Neural cell (in vitro differentiated cells): ENCODE results near the gene TECTB. TPM values are rescaled to one million over a fixed set of nuclear protein-coding genes. Genes with fewer than 3 reads are reported as not detected.

Experiments used
- H2AFZ ChIP-seq: fragments of 200-600, 300-800 bp; sonication (generic), shearing (Covaris generic); 2 replicates; pipeline ENCODE4 v1.6.0; 2014; ENCODE audit warnings: low read depth, mild to moderate bottlenecking, antibody characterized with exemption, low read length, moderate library complexity
- H3F3A ChIP-seq: fragments of 200-600 bp; shearing (Covaris generic); 2 replicates; pipeline ENCODE4 v1.6.1; 2016; ENCODE audit warnings: mild to moderate bottlenecking, moderate library complexity, mixed read lengths, antibody characterized with exemption, low read length; ENCODE audit not compliant: insufficient read depth, poor library complexity, severe bottlenecking
- H3K27ac ChIP-seq: fragments of 200-600, 300-800 bp; sonication (generic), shearing (Covaris generic); 2 replicates; pipeline ENCODE4 v1.5.1; 2014; ENCODE audit warnings: mild to moderate bottlenecking, low read length, moderate library complexity
- H3K27me3 ChIP-seq: fragments of 300-800, 200-600 bp; sonication (generic), shearing (Covaris generic); 2 replicates; pipeline ENCODE4 v1.6.0; 2014; ENCODE audit warnings: mild to moderate bottlenecking, low read depth, low read length, moderate library complexity; ENCODE audit not compliant: insufficient read depth
- H3K36me3 ChIP-seq: fragments of 300-800, 200-600 bp; sonication (generic), shearing (Covaris generic); 2 replicates; pipeline ENCODE4 v1.5.1; 2014; ENCODE audit warnings: mild to moderate bottlenecking, antibody characterized with exemption, low read length, moderate library complexity; ENCODE audit not compliant: insufficient read depth
- H3K4me2 ChIP-seq: fragments of 300-800, 200-600 bp; sonication (generic), shearing (Covaris generic); 2 replicates; pipeline ENCODE4 v1.6.0; 2014; ENCODE audit warnings: mild to moderate bottlenecking, low read length
- H3K4me3 ChIP-seq: fragments of 300-800, 200-600 bp; sonication (generic), shearing (Covaris generic); 2 replicates; pipeline ENCODE4 v1.5.1; 2014; ENCODE audit warnings: mild to moderate bottlenecking, low read length, moderate library complexity
- H3K79me2 ChIP-seq: fragments of 200-600 bp; shearing (Covaris generic); replicated peaks from 2 replicates; pipeline ENCODE4 v1.6.0; 2014; ENCODE audit warnings: mild to moderate bottlenecking, low read length, moderate library complexity; ENCODE audit not compliant: insufficient read depth
- H3K9ac ChIP-seq: fragments of 300-800, 200-600 bp; sonication (generic), shearing (Covaris generic); 2 replicates; pipeline ENCODE4 v1.6.1; 2016; ENCODE audit warnings: mild to moderate bottlenecking, low read length, mixed read lengths
- H3K9me2 ChIP-seq: fragments of 200-600 bp; shearing (Covaris generic); 2 replicates; pipeline ENCODE4 v1.6.1; 2016; ENCODE audit warnings: mild to moderate bottlenecking, low read length, mixed read lengths; ENCODE audit not compliant: insufficient read depth
- H3K9me3 ChIP-seq: fragments of 200-600, 300-800 bp; sonication (generic), shearing (Covaris generic); 2 replicates; pipeline ENCODE4 v1.6.1; 2016; ENCODE audit warnings: mild to moderate bottlenecking, mixed run types, low read length, moderate library complexity, mixed read lengths
- H4K20me1 ChIP-seq: fragments of 200-600 bp; shearing (Covaris generic); 2 replicates; pipeline ENCODE4 v1.6.1; 2016; ENCODE audit warnings: mild to moderate bottlenecking, mixed run types; ENCODE audit not compliant: insufficient read depth
- CTCF ChIP-seq: fragments of 450-650 bp; IDR thresholded peaks from 2 replicates; pipeline ENCODE4 v1.5.1; 2014; ENCODE audit warnings: antibody characterized with exemption, mild to moderate bottlenecking, moderate library complexity; ENCODE audit not compliant: poor library complexity, severe bottlenecking
- EP300 ChIP-seq: fragments of 450-650 bp; conservative IDR thresholded peaks from 2 replicates; pipeline ENCODE4 v1.6.1; 2014; ENCODE audit warnings: antibody characterized with exemption, mild to moderate bottlenecking, moderate library complexity; ENCODE audit not compliant: poor library complexity, severe bottlenecking
- EZH2 ChIP-seq: fragments of 200-600, 300-800 bp; shearing (Covaris generic), sonication (generic); IDR thresholded peaks from 2 replicates; pipeline ENCODE4 v1.6.1; 2014; ENCODE audit warnings: antibody characterized with exemption, low read length, borderline replicate concordance, mild to moderate bottlenecking; ENCODE audit not compliant: insufficient read depth, poor library complexity, severe bottlenecking
- MXI1 ChIP-seq: fragments of 450-650 bp; conservative IDR thresholded peaks from 2 replicates; pipeline ENCODE4 v1.6.1; 2014; ENCODE audit warnings: antibody characterized with exemption, mild to moderate bottlenecking; ENCODE audit not compliant: poor library complexity, severe bottlenecking
- POLR2AphosphoS5 ChIP-seq: IDR thresholded peaks from 2 replicates; pipeline ENCODE4 v1.6.1; 2012
- RAD21 ChIP-seq: fragments of 450-650 bp; conservative IDR thresholded peaks from 2 replicates; pipeline ENCODE4 v1.6.1; 2014; ENCODE audit warnings: antibody characterized with exemption, mild to moderate bottlenecking, moderate library complexity
- SMC3 ChIP-seq: fragments of 450-650 bp; conservative IDR thresholded peaks from 2 replicates; pipeline ENCODE4 v1.6.1; 2014; ENCODE audit warnings: antibody characterized with exemption, mild to moderate bottlenecking, moderate library complexity; ENCODE audit not compliant: poor library complexity
- TAF1 ChIP-seq: IDR thresholded peaks from 2 replicates; pipeline ENCODE4 v1.6.1; 2012; ENCODE audit warnings: low read depth
- polyA plus RNA-seq: library from polyadenylated mRNA; depleted of rRNA; stranded (reverse); fragments of >200 nt; gene quantifications from 2 replicates; pipeline ENCODE4 v1.2.3, GENCODE V29; 2014
- TF ChIP-seq, protein P1 (sequence below): IDR thresholded peaks from 2 replicates; pipeline ENCODE4 v1.6.1; 2012; ENCODE audit warnings: borderline replicate concordance

The TECTB gene
- polyA plus RNA-seq, 1 donor from 2014 or later = not detected

GRCh38 chr10:112327678-112328077 is 44.5 kb downstream of the TECTB start:
- Histone ChIP-seq H3F3A (no peaks in the 10 kb centered on the region), H3K4me3 (no peak overlapping the region), H3K79me2 (no peaks in the 10 kb centered on the region), H3K9me3 (no peaks in the 10 kb centered on the region), H3K9ac (no peak overlapping the region), H3K4me2 (no peak overlapping the region), H2AFZ (no peak overlapping the region), H3K27ac (no peak overlapping the region), H4K20me1 (no peaks in the 10 kb centered on the region), H3K36me3 (no peaks in the 10 kb centered on the region), H3K27me3 (no peaks in the 10 kb centered on the region), H3K9me2 (no peaks in the 10 kb centered on the region)
- TF ChIP-seq MXI1 = no peak
- no peak for TF ChIP-seq SMC3
- TF ChIP-seq TAF1 = no peak
- no peak for TF ChIP-seq EP300
- no peak for TF ChIP-seq CTCF
- TF ChIP-seq, protein P1, sequence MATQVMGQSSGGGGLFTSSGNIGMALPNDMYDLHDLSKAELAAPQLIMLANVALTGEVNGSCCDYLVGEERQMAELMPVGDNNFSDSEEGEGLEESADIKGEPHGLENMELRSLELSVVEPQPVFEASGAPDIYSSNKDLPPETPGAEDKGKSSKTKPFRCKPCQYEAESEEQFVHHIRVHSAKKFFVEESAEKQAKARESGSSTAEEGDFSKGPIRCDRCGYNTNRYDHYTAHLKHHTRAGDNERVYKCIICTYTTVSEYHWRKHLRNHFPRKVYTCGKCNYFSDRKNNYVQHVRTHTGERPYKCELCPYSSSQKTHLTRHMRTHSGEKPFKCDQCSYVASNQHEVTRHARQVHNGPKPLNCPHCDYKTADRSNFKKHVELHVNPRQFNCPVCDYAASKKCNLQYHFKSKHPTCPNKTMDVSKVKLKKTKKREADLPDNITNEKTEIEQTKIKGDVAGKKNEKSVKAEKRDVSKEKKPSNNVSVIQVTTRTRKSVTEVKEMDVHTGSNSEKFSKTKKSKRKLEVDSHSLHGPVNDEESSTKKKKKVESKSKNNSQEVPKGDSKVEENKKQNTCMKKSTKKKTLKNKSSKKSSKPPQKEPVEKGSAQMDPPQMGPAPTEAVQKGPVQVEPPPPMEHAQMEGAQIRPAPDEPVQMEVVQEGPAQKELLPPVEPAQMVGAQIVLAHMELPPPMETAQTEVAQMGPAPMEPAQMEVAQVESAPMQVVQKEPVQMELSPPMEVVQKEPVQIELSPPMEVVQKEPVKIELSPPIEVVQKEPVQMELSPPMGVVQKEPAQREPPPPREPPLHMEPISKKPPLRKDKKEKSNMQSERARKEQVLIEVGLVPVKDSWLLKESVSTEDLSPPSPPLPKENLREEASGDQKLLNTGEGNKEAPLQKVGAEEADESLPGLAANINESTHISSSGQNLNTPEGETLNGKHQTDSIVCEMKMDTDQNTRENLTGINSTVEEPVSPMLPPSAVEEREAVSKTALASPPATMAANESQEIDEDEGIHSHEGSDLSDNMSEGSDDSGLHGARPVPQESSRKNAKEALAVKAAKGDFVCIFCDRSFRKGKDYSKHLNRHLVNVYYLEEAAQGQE = no peak
- TF ChIP-seq POLR2AphosphoS5 = no peak
- no peak for TF ChIP-seq RAD21
- TF ChIP-seq EZH2 = no peak

GRCh38 chr10:112330162-112330561 is 47.0 kb downstream of the TECTB start:
- Histone ChIP-seq H3K79me2 (no peaks in the 10 kb centered on the region), H3K27me3 (no peaks in the 10 kb centered on the region), H3K36me3 (no peaks in the 10 kb centered on the region), H3K9ac (no peak overlapping the region), H4K20me1 (no peaks in the 10 kb centered on the region), H3K9me2 (no peaks in the 10 kb centered on the region), H3K27ac (no peak overlapping the region), H3K4me3 (no peak overlapping the region), H3F3A (no peaks in the 10 kb centered on the region), H2AFZ (no peak overlapping the region), H3K9me3 (no peaks in the 10 kb centered on the region), H3K4me2 (no peak overlapping the region)
- TF ChIP-seq, protein P1 = no peak
- TF ChIP-seq EP300 (no peak), TAF1 (no peak), CTCF (no peak), EZH2 (no peak), SMC3 (no peak), RAD21 (no peak)
